ENCODE measurements around the gene CARMIL3. TPM values are rescaled to one million over a fixed set of nuclear protein-coding genes. Genes with fewer than 3 reads are reported as not detected.
"Not testable (repeated sequence)": the region's sequence is repeated elsewhere in the genome, so short reads cannot be mapped to it uniquely, and the experiment has no call there.

The CARMIL3 gene
- polyA plus RNA-seq, 5 donors, result 0.72 to 1.7 (median 1.1) TPM

- DNase-seq, result not testable (repeated sequence)
Measured at GRCh38 chr14:24036963-24037657, 14.7 kb upstream of the CARMIL3 start.

DNA sequence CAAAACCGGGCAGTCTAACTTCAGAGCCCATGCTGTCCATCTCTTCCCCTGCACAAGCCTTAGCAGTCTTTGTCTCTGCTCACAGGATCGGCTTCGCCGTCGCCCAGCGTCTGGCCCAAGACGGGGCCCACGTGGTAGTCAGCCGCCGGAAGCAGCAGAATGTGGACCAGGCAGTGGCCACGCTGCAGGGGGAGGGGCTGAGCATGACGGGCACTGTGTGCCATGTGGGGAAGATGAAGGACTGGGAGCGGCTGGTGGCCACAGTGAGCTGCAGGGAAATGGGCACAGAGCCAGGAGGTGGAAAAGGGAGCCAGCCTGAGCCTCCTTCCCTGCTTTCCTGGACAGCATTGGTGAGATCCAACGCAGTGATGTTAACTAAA is 14.2 kb upstream of the CARMIL3 start:
- no peak for DNase-seq

- no peak for DNase-seq
Measured at GRCh38 chr14:24038686-24039085, 13.1 kb upstream of the CARMIL3 start.

DNA sequence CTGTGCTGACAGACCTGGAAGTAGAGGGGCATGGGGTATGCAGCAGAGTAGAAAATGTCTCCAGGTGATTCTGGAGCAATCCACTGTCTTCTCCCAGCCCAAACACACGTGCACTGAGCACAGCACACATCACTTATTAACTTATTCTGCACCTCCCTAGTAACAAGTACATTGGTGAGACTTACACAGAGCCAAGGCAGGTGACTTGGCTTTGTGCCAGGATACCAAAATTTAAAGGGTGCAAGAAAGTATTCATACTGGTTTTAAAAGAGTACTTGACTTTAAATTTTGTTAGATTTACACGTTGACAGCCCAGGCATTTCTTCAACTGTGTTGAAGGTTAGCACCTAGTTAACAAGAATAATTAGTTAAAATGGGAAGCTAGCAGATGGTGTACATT is 11.1 kb upstream of the CARMIL3 start:
- no peak for DNase-seq

DNA sequence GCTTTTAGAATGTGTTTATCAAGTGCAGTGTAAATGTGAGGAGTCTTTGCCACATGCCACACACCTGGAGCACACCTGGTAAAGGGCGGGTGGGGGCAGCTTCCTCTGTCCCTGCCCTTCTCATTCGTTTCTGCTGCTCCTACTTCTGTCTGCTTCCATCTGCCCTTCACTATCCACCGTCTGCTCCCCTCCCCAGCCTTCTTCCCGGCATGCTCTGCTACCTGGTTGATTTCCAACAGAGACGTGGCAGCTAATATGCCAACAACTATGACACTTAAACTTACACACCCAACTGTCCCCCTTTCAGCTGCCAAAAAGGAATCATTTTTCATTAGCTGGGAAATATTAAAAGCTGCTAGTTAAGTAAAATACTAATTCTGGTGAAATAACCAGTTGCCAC is 9.1 kb upstream of the CARMIL3 start:
- DNase-seq, result peak in 1 of 2 donors; percentile 11

GRCh38 chr14:24049002-24049401 is 2.8 kb upstream of the CARMIL3 start:
- DNase-seq, result not testable (repeated sequence)

DNA sequence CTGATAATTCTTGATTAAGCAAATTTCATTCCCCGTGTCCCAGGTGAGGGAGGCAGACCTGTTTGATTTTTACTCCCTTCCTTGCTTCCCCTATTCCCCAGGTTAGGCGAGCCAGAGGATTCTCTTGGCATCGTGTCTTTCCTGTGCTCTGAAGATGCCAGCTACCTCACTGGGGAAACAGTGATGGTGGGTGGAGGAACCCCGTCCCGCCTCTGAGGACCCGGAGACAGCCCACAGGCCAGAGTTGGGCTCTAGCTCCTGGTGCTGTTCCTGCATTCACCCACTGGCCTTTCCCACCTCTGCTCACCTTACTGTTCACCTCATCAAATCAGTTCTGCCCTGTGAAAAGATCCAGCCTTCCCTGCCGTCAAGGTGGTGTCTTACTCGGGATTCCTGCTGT is 1.1 kb upstream of the CARMIL3 start:
- not testable (repeated sequence) for DNase-seq

DNA sequence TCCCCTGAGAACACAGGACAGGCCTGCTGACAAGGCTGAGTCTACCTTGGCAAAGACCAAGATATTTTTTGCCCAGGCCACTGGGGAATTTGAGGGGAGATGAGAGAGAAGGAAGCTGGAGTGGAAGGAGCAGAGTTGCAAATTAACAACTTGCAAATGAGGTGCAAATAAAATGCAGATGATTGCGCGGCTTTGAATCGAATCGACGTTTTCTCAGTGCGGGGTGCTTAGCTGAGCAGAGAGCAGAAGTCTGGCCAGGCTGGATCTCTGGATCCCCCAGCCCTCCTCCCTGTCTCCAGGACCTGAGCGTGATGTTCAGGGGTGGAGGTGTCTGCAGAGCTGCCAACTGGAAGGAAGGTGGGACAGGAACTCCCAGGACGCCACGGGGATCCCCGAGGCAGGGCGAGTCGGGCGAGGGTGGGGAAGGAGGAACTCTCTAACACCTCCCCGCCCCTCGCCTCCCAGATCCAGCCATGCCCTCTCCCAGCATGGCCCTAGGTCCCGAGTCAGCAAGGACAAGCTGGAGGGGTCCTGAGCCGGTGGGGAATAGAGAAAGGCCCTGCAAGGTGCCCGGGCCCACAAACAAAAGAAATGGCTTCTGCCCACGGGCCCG is 527 bp upstream of the CARMIL3 start:
- DNase-seq, result peak in 1 of 2 donors; percentile 15

DNA sequence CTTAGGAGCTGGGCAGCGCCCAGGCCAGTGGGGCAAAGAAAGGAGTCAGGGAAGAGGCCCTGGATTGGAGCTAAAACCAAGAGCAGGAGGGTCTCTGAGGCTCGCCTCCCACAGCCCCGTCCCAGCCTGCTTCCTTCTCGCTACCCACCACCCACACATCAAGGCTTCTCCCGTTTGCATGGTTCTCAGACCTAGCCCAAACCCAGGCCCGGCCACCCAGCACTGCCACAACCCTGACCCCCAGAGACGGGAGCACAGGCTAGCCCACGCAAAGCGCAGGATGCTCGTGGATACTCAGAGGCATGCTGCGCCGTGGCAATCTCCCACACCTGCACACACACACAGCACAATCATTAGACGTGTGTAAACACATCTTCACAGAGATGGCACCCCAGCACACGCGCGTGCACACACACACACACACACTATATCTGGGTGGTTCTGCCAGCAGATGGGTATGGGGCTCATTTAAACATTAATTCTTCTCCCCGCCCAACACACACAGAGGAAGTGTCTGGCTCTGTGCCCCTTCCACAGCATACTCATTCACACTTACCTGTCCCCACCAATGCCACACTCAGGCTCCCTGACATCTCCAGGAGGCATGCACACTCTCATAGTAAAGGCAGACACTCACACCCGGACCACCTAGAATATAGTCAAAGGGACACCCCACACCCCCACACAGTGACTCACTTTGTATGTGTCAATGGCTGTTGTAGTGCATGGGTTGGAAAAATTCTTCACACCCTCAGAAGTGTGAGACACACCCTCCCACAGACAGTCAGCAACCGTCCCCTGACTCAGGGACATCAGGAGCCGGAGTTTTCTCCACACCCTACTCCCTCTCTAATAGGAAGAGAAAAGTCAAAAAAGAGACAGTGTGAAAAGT is 1.1 kb downstream of the CARMIL3 start:
- no peak for DNase-seq

DNA sequence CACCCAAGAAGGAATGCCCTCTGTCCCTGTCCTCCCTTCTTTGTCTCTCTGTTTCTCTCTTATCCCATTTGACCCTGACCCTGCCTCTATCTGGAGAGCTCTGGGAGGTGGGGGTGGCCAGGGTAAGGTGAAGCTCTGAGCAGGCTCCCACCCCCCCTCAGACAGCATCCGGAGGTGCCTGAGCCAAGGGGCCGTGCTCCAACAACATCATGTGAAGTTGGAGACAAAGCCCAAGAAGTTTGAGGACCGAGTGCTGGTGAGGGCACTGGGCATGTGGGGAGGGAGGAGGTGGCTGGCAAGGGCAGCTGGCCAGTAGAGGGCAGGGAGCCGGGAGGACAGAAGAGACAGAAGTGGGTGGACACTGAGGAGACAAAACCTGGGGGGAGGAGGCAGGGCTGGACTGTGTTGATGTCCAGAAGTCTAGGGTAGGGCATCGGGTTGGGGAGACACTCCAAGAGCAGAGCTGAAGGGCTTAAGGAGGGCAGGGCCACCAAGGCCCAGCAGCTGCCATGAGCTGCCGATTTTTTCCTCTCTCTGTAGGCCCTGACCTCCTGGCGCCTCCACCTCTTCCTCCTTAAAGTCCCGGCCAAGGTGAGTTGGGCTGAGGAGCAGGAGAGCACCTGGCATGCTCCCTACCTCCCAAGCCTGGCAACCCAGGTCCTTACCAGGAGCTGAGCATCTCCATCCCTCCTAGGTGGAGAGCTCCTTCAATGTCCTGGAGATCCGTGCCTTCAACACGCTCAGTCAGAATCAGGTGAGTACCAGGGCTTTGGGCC is 1.9 kb downstream of the CARMIL3 start:
- no peak for DNase-seq

DNA sequence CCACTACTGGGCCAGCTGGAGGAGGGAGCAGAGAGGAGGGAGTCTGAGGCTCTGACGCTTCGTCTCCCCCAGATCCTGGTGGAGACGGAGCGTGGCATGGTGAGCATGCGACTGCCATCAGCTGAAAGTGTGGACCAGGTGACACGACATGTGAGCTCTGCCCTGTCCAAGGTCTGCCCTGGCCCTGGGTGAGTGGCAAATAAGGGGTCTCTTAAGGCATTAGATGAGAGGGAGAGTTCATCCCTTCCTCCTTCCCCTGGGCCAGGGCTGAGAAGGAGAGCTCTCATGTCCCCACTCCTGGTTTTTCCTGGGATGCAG is 2.5 kb downstream of the CARMIL3 start:
- no peak for DNase-seq

DNA sequence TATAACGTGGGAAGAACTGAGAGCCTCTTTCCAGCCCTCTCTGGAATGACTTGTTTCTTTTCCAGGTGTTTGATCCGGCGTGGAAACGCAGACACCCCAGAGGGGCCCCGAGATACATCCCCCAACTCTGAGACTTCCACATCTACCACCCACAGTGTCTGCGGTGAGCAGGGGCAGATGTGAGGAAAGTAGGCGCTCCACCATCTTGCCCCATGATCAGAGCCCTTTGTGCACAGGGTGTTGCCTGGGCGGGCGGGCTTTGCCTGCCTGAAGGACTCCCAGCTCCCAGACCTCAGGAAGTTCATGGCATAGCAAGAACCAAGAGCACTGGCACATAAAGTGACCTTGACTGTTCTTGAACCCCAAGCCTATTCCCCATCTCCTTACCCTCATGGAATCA is 2.8 kb downstream of the CARMIL3 start:
- no peak for DNase-seq

DNA sequence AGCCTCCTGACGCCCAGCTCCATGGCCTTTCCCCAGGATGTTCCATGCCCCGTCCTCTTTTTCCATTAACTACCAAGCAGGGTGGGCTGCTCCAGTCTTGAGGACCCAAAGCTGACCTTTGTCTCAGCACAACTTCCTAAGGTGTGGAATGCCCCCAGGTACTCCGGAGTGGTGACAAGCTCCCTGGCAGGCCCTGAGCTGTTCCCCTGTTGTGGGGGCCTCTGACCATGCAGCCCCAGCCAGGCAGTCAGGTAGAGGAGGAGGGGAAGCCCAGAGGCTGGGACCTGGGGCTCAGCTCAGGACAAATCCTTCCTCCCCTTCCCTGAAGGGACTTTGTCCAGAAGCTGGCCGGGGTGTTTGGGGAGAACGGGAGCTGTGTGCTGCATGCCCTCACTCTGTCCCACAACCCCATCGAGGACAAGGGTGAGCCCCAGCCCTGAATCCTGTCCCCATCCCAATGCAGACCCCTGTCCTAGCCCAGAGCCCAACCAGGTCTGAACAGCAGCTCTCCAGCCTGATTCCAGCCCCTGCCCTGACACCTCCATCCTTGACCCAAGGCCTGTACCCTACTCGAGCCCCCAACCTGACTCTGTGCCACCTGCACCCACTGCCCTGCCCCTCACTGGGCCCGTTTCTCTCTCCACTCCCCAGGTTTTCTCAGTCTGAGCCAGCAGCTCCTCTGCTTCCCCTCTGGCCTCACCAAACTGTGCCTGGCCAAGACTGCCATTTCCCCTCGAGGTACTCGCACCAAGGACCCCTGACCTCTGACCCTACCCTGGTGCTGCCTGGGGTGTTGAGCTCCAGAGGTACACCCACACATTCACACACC is 4.4 kb downstream of the CARMIL3 start:
- DNase-seq, result no peak

- DNase-seq, result no peak
Measured at GRCh38 chr14:24056800-24057184, 5.0 kb downstream of the CARMIL3 start.

GRCh38 chr14:24057271-24057670 is 5.5 kb downstream of the CARMIL3 start:
- DNase-seq, result no peak

DNA sequence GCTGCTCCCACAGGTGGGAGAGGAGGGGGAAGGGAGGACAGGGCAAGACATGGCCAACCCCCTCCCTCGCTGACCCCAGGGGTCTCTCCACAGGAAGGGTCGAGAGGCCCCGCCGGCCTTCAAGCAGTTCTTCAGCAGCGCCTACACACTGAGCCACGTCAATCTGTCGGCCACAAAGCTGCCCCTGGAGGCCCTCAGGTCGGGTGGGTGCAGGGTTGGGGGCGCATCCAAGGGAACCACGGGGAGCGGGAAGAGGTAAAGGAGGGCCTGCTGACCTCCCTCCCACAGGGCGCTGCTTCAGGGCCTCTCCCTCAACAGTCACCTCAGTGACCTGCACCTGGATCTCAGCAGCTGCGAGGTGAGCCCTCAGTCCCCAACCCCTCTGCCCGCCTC is 6.1 kb downstream of the CARMIL3 start:
- no peak for DNase-seq

GRCh38 chr14:24058260-24058950 is 6.6 kb downstream of the CARMIL3 start:
- DNase-seq, result peak; percentile 56 to 84

- no peak for DNase-seq
Measured at GRCh38 chr14:24058951-24059475, 7.2 kb downstream of the CARMIL3 start.

DNA sequence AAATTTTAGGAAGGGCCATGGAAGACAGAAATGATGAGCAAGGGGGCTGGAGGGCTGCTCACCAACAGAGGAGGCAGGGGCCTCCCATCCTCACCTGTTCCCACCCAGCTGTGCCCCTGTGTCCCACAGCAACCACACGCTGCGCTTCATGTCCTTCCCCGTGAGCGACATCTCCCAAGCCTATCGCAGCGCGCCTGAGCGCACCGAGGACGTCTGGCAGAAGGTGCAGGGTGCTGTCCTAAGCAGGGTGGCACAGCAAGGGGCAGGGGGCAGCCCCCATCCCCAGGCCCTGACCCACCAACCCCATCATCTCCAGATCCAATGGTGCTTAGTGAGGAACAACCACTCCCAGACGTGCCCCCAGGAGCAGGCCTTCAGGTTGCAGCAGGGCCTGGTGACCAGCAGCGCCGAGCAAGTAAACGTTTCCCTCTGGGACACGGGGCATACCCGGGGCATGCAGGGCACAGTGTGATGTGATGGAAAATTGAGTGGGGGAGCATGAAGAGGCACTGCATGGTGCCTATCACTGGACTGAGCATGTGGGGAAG is 8.1 kb downstream of the CARMIL3 start:
- DNase-seq, result no peak

DNA sequence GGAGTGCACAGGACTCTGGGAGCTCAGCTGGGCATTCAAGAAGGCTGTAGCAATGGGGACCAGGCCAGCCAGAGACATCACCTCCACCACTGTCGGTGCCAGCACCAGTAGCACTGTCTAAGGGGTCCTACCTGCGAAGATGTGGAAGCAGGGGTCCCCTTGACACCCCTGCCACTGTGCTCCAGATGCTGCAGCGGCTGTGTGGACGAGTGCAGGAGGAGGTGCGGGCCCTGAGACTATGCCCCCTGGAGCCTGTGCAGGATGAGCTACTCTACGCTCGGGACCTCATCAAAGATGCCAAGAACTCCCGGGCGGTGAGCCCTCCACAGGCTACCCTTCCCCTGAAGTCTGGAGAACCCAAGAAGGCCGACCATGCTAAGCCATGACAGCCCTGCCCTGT is 8.6 kb downstream of the CARMIL3 start:
- DNase-seq, result no peak
